Stimulated activated naive CD8-positive, alpha-beta T cell treated with anti-CD3 and anti-CD28 coated beads, Interleukin-15, amount 100 ng/mL, for 72 hours (primary cell): Measurements from ENCODE around the gene GNE.
"Not testable (repeated sequence)": the region's sequence is repeated elsewhere in the genome, so short reads cannot be mapped to it uniquely, and the experiment has no call there.

Experiments
- ATAC-seq: fragments of 150-1000 bp; cut with Tn5 transposase; 2 replicates; pipeline ENCODE4 v1.10.0; 2021; ENCODE audit warnings: mild to moderate bottlenecking, moderate library complexity
- DNase-seq, 2 donors: peaks; one replicate each; pipeline ENCODE4 v3.0.0; 2021 to 2022
- H3K27ac Mint-ChIP-seq, 2 donors: one replicate each; pipeline ENCODE4 v1.8.0; 2022; ENCODE audit warnings: mild to moderate bottlenecking in 2 of 2, mixed read lengths in 2 of 2, moderate library complexity in 2 of 2
- H3K27me3 Mint-ChIP-seq: one replicate; pipeline ENCODE4 v1.8.0; 2022; ENCODE audit warnings: mixed read lengths
- H3K4me1 Mint-ChIP-seq: one replicate; pipeline ENCODE4 v1.8.0; 2022; ENCODE audit warnings: mild to moderate bottlenecking, mixed read lengths
- H3K4me3 Mint-ChIP-seq, 2 donors: one replicate each; pipeline ENCODE4 v1.8.0; 2022; ENCODE audit warnings: mild to moderate bottlenecking in 2 of 2, mixed read lengths in 2 of 2, moderate library complexity in 1 of 2
- H3K9me3 Mint-ChIP-seq, 2 donors: one replicate each; pipeline ENCODE4 v1.8.0; 2022; ENCODE audit warnings: mixed read lengths in 2 of 2

GNE gene

DNA sequence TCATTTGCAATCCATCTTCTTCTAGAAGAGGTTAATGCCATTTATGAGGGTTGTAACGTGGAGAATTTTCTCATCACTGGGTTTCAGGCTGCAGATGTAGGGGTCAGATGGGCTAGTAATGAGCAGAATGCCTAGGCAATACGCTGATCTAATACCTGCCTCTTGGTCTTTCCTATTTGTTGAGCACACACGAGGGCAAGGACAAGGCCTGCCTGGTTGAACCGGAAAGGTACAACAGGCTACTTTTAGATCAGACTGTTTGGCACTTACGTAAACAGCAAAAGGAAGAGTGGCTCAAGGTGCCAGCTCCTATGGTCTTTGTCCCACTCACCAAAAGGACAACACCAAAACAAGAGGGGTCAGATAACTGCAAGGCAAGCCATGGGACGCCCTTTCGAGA lies 24.0 kb upstream of the GNE start:
- no peak overlapping the region for H3K4me3 Mint-ChIP-seq
- no peak overlapping the region for H3K27ac Mint-ChIP-seq
- H3K9me3 Mint-ChIP-seq = no peaks in the 10 kb centered on the region
- H3K27me3 Mint-ChIP-seq = no peaks in the 10 kb centered on the region
- no peaks in the 10 kb centered on the region for H3K4me1 Mint-ChIP-seq
- no peak for ATAC-seq
- no peak for DNase-seq

DNA sequence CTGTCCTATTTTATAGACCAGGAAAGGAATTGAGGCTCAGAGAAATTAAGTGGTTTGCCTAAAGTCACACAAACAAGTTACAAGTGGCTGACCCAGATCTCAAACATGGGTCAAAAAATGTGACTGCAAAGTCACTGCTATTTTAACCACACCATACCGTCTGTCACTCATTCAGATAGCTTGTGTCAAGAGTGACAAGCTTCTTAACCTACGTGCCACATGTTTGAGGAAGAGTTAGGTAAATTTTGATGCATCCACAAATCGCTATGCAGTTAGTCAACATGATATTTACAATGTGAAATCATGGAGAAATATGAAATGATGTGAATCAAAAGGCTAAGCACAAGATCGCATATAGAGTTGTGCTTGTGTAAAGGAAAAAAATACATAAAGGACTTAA lies 22.7 kb upstream of the GNE start:
- H3K4me3 Mint-ChIP-seq = no peak overlapping the region
- no peak for DNase-seq
- H3K9me3 Mint-ChIP-seq = no peaks in the 10 kb centered on the region
- H3K27me3 Mint-ChIP-seq = no peaks in the 10 kb centered on the region
- no peak for ATAC-seq
- H3K27ac Mint-ChIP-seq = no peak overlapping the region
- no peaks in the 10 kb centered on the region for H3K4me1 Mint-ChIP-seq

- no peak overlapping the region for H3K27ac Mint-ChIP-seq
- DNase-seq (no peak), ATAC-seq (no peak)
- no peaks in the 10 kb centered on the region for H3K27me3 Mint-ChIP-seq
- no peaks in the 10 kb centered on the region for H3K9me3 Mint-ChIP-seq
- no peaks in the 10 kb centered on the region for H3K4me1 Mint-ChIP-seq
- H3K4me3 Mint-ChIP-seq = no peak overlapping the region
Measured at GRCh38 chr9:36278243-36278642, 20.0 kb upstream of the GNE start.

- H3K27me3 Mint-ChIP-seq = no peaks in the 10 kb centered on the region
- H3K27ac Mint-ChIP-seq = no peak overlapping the region
- ATAC-seq (no peak), DNase-seq (no peak)
- no peaks in the 10 kb centered on the region for H3K4me1 Mint-ChIP-seq
- H3K9me3 Mint-ChIP-seq = no peaks in the 10 kb centered on the region
- no peak overlapping the region for H3K4me3 Mint-ChIP-seq
Measured at GRCh38 chr9:36276781-36277181, 18.5 kb upstream of the GNE start.

DNA sequence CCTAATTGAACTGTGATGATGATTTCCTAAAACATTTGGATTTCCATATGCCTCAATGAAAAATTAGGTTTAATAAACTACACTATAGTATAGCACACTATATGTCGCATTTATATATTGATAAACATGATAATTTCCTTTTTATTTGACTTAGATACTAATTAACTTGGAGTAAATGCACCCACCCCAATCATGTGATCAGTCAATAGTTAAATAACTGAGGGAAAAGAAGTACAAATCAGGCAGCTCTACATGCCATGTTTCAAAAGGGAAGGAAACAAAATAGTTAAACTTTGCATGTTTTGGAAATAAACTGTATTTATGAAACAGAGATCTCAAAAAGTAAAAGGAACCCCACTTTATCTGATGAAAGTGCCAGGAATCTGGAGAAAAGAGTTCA lies 18.0 kb upstream of the GNE start:
- Mint-ChIP-seq H3K27me3 (no peaks in the 10 kb centered on the region), H3K27ac (no peak overlapping the region), H3K9me3 (no peaks in the 10 kb centered on the region), H3K4me3 (no peak overlapping the region), H3K4me1 (no peaks in the 10 kb centered on the region)
- DNase-seq (no peak), ATAC-seq (no peak)

- no peaks in the 10 kb centered on the region for H3K9me3 Mint-ChIP-seq
- no peaks in the 10 kb centered on the region for H3K4me1 Mint-ChIP-seq
- no peaks in the 10 kb centered on the region for H3K27me3 Mint-ChIP-seq
- ATAC-seq (no peak), DNase-seq (no peak)
- no peak overlapping the region for H3K27ac Mint-ChIP-seq
- no peak overlapping the region for H3K4me3 Mint-ChIP-seq
Measured at GRCh38 chr9:36275060-36275459, 16.8 kb upstream of the GNE start.

- not testable (repeated sequence) for H3K4me1 Mint-ChIP-seq, H3K27me3 Mint-ChIP-seq, H3K9me3 Mint-ChIP-seq, DNase-seq, ATAC-seq, H3K4me3 Mint-ChIP-seq
- H3K27ac Mint-ChIP-seq = peak overlapping the region in 1 of 2 donors; percentile 39
Measured at GRCh38 chr9:36273354-36273753, 15.1 kb upstream of the GNE start.

DNA sequence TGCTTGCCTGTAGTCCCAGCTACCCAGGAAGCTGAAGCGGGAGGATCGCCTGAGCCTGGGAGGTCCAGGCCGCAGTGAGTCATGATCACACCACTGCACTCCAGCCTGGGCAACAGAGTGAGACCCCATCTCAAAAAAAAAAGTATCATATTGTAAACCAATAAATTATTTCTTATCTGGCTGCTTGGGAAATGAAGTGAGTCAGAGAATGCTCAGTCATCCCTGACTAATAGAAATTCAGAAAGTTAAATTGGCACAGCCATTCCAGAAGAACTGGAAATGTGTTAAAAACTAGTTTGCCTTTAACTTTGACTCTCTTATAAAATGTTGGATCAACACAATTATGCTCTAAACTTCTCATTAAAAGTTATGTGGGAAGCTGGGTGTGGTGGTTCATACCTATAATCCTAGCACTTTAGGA lies 9.8 kb upstream of the GNE start:
- Mint-ChIP-seq H3K4me3 (no peak overlapping the region), H3K27me3 (no peaks in the 10 kb centered on the region), H3K9me3 (no peaks in the 10 kb centered on the region), H3K27ac (no peak overlapping the region), H3K4me1 (no peaks in the 10 kb centered on the region)
- DNase-seq (no peak), ATAC-seq (no peak)

- DNase-seq (no peak), ATAC-seq (no peak)
- Mint-ChIP-seq H3K27me3 (no peaks in the 10 kb centered on the region), H3K9me3 (no peaks in the 10 kb centered on the region), H3K27ac (no peak overlapping the region), H3K4me3 (no peak overlapping the region), H3K4me1 (no peaks in the 10 kb centered on the region)
Measured at GRCh38 chr9:36264896-36265295, 6.6 kb upstream of the GNE start.

GRCh38 chr9:36263683-36264082 lies 5.4 kb upstream of the GNE start:
- H3K9me3 Mint-ChIP-seq = no peaks in the 10 kb centered on the region
- H3K27me3 Mint-ChIP-seq = no peaks in the 10 kb centered on the region
- DNase-seq (no peak), ATAC-seq (no peak)
- no peak overlapping the region for H3K4me3 Mint-ChIP-seq
- no peaks in the 10 kb centered on the region for H3K4me1 Mint-ChIP-seq
- H3K27ac Mint-ChIP-seq = no peak overlapping the region

- peak overlapping the region in 1 of 2 donors; percentile 85 for H3K27ac Mint-ChIP-seq
- ATAC-seq (no peak), DNase-seq (no peak)
- H3K27me3 Mint-ChIP-seq = no peaks in the 10 kb centered on the region
- H3K4me3 Mint-ChIP-seq = peak overlapping the region; percentile 88 to 96
- H3K9me3 Mint-ChIP-seq = no peaks in the 10 kb centered on the region
- peaks cover 7% of the 10 kb centered on the region for H3K4me1 Mint-ChIP-seq
Measured at GRCh38 chr9:36258996-36259533, 817 bp upstream of the GNE start.

DNA sequence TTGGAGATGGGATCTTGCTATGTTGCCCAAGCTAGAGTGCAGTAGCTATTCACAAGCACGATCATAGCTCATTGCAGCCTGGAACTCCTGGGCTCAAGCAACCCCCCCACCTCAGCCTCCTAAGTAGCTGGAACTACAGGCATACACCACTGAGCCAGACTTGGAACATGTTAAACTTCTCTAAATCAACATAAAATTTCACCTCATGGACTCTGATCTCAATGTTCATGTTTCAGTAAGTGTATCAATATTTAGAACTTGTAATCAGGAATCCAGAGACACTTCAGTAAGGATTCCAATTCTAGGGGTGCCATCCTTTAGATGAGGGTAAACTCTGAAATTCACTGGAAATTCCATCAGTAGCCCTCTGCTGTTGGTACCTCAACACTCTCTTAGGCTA lies 6.8 kb downstream of the GNE start:
- Mint-ChIP-seq H3K4me3 (no peak overlapping the region), H3K27me3 (no peaks in the 10 kb centered on the region), H3K9me3 (no peaks in the 10 kb centered on the region), H3K27ac (no peak overlapping the region), H3K4me1 (peaks cover 19% of the 10 kb centered on the region)
- ATAC-seq (no peak), DNase-seq (no peak)

- H3K27me3 Mint-ChIP-seq = no peaks in the 10 kb centered on the region
- H3K27ac Mint-ChIP-seq = no peak overlapping the region
- no peaks in the 10 kb centered on the region for H3K9me3 Mint-ChIP-seq
- ATAC-seq = no peak
- no peak overlapping the region for H3K4me3 Mint-ChIP-seq
- no peak for DNase-seq
- H3K4me1 Mint-ChIP-seq = peaks cover 19% of the 10 kb centered on the region
Measured at GRCh38 chr9:36250079-36250478, 8.2 kb downstream of the GNE start.

DNA sequence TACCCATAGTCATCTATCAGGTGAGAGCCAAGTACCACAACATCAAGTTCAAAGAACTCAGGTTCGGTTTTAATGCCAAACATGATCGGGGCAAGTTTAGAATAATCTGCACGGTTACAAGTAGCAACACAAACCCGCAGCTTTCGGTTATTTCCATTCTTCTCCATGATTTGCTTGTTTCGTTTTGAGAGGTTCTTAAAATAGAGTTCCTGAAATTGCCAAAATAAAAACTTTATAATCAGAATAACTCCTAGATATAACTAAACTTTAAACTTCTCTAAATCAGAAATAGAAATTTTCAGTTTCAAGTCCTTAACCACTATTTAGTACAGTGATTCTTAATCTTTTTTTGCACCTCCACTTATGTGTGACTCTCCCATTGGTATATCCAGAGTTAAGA lies 9.1 kb downstream of the GNE start:
- ATAC-seq = no peak
- H3K4me1 Mint-ChIP-seq = peaks cover 19% of the 10 kb centered on the region
- DNase-seq = no peak
- no peak overlapping the region for H3K4me3 Mint-ChIP-seq
- no peaks in the 10 kb centered on the region for H3K27me3 Mint-ChIP-seq
- no peaks in the 10 kb centered on the region for H3K9me3 Mint-ChIP-seq
- H3K27ac Mint-ChIP-seq = no peak overlapping the region

DNA sequence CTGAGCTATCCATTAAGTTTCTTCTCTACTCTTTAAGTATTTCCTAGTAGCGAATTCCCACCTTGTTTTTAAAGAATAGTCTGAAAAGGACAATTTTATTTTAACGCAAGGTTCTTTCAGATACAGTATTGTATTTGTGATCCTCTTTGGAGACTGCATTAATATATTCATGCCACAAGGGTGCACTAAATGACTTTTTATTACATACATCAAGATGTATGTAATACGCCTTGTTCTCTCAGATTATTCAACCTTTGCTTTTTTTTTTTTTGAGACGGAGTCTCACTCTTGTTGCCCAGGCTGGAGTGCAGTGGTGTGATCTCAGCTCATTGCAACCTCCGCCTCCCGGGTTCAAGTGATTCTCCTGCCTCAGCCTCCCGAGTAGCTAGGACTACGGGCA lies 10.2 kb downstream of the GNE start:
- peak overlapping the region in 1 of 2 donors; percentile 34 for H3K27ac Mint-ChIP-seq
- not testable (repeated sequence) for H3K27me3 Mint-ChIP-seq, DNase-seq, H3K9me3 Mint-ChIP-seq, H3K4me3 Mint-ChIP-seq
- peaks cover 19% of the 10 kb centered on the region for H3K4me1 Mint-ChIP-seq
- peak; percentile 72 for ATAC-seq

GRCh38 chr9:36247356-36247755 lies 10.9 kb downstream of the GNE start:
- H3K27me3 Mint-ChIP-seq = no peaks in the 10 kb centered on the region
- no peak for ATAC-seq
- no peak overlapping the region for H3K4me3 Mint-ChIP-seq
- no peak for DNase-seq
- no peaks in the 10 kb centered on the region for H3K9me3 Mint-ChIP-seq
- peaks cover 19% of the 10 kb centered on the region for H3K4me1 Mint-ChIP-seq
- H3K27ac Mint-ChIP-seq = no peak overlapping the region

DNA sequence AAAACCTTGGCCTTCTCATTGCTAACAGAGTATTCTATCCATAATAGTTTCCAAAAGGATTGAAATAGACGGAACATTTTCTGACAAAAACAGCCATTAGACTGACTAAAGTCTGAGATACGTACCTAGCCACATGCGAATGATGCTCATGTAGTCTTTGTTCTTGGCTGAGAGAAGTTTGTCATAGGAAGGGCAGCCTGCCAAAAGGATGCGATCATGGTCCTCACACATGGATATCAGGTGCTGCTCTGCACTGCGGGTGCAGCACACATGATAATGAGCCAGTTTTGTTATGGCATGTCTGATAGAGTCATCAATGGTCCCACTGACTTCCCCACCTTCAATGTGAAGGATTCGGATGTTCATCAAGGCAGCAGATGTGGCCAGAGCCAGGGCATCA lies 12.3 kb downstream of the GNE start:
- no peak overlapping the region for H3K4me3 Mint-ChIP-seq
- no peak overlapping the region for H3K27ac Mint-ChIP-seq
- ATAC-seq = no peak

More for the DNA sequence above, 12.3 kb downstream of the GNE start:
- Mint-ChIP-seq H3K27me3 (no peaks in the 10 kb centered on the region), H3K9me3 (no peaks in the 10 kb centered on the region), H3K4me1 (peaks cover 10% of the 10 kb centered on the region)
- DNase-seq = no peak
